HEK293 (cell line): ENCODE measurements around the gene PDE2A.

ENCODE experiments used
- CTCF ChIP-seq: fragments of 450-650 bp; formaldehyde crosslinking; IDR thresholded peaks from 2 replicates; pipeline ENCODE4 v1.5.1; 2016; ENCODE audit warnings: missing biosample characterization, missing genetic modification characterization
- ELK4 ChIP-seq: IDR thresholded peaks from 2 replicates; pipeline ENCODE4 v1.6.1; 2011; ENCODE audit warnings: mild to moderate bottlenecking, low read depth, low read length, borderline replicate concordance
- REST ChIP-seq: fragments of 450-650 bp; formaldehyde crosslinking; IDR thresholded peaks from 2 replicates; pipeline ENCODE4 v1.5.1; 2016; ENCODE audit warnings: missing biosample characterization, missing genetic modification characterization
- TCF7L2 ChIP-seq: IDR thresholded peaks from 2 replicates; pipeline ENCODE4 v1.6.1; 2011; ENCODE audit warnings: low read depth, mild to moderate bottlenecking, inconsistent platforms, low read length, moderate library complexity, borderline replicate concordance
- YY2 ChIP-seq: fragments of 450-650 bp; formaldehyde crosslinking; IDR thresholded peaks from 2 replicates; pipeline ENCODE4 v1.5.1; 2016; ENCODE audit warnings: missing biosample characterization, missing genetic modification characterization
- ZNF274 ChIP-seq, 2 experiments: fragments of 200-500 bp in 1 of 2; fragments of 450-650 bp in 1 of 2; sonication (Bioruptor generic) in 1 of 2; formaldehyde crosslinking in 1 of 2; IDR thresholded peaks; 2 replicates each; pipeline versions ENCODE4 v1.5.1 to v1.6.1; 2014 to 2016; ENCODE audit warnings: borderline replicate concordance in 1 of 2, inconsistent platforms in 1 of 2, low read length in 1 of 2, missing biosample characterization in 1 of 2, missing genetic modification characterization in 1 of 2
- ZNF654 ChIP-seq: fragments of 450-650 bp; formaldehyde crosslinking; IDR thresholded peaks from 2 replicates; pipeline ENCODE4 v1.5.1; 2016; ENCODE audit warnings: low read depth, missing biosample characterization, missing genetic modification characterization
- ZNF660 ChIP-seq: fragments of 450-650 bp; IDR thresholded peaks from 2 replicates; pipeline ENCODE4 v1.5.1; 2018; ENCODE audit warnings: missing biosample characterization, mild to moderate bottlenecking, missing genetic modification characterization

DNA sequence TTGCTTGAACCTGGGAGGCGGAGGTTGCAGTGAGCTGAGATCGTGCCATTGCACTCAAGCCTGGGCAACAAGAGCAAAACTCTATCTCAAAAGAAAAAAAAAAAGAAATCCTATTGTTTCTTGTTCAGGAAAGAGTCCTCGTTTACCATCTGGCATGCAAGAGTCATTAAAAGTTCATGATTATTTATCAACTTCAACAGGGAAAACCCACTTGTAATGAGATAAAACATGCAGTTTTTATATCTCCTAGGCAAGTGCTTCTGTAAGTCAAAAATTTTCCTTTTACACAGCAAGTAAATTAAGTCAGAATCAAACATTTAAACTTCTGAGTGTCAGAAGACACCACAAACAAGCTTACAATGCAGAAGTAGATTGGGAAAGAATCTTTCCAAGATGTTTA lies 145.2 kb downstream of the PDE2A start:
- no peak for TF ChIP-seq TCF7L2
- no peak for TF ChIP-seq CTCF (tag by site-specific recombination)
- no peak for TF ChIP-seq ZNF654 (tag by site-specific recombination)
- TF ChIP-seq ZNF274 (IDR thresholded peaks at IDR 0.05; ENCODE audit: low read length) = no peak
- TF ChIP-seq ZNF274 (tag by site-specific recombination; IDR thresholded peaks at IDR 0.05; ENCODE audit: borderline replicate concordance) = no peak
- no peak for TF ChIP-seq ZNF660 (tag by site-specific recombination)
- no peak for TF ChIP-seq REST (tag by site-specific recombination)
- TF ChIP-seq ELK4 = no peak
- TF ChIP-seq YY2 (tag by site-specific recombination) = no peak
